NCI-H1105 (cell line): ENCODE results near the gene DACT1.

Source experiments
- DNase-seq: peaks from one replicate; lab custom pipeline; 2025; lab: John Stamatoyannopoulos, UW

The DACT1 gene

GRCh38 chr14:58668848-58669480 lies 31.2 kb downstream of the DACT1 start:
- DNase-seq, result no peak

- DNase-seq, result no peak
Observed at GRCh38 chr14:58669556-58670200, 31.9 kb downstream of the DACT1 start.

GRCh38 chr14:58671024-58671423 lies 33.3 kb downstream of the DACT1 start:
- DNase-seq, result no peak

- no peak for DNase-seq
Observed at GRCh38 chr14:58671436-58671835, 33.7 kb downstream of the DACT1 start.

GRCh38 chr14:58673722-58674121 lies 36.0 kb downstream of the DACT1 start:
- no peak for DNase-seq

- DNase-seq, result no peak
Observed at GRCh38 chr14:58677001-58677400, 39.2 kb downstream of the DACT1 start.

- no peak for DNase-seq
Observed at GRCh38 chr14:58677517-58677916, 39.8 kb downstream of the DACT1 start.

GRCh38 chr14:58677996-58678395 lies 40.2 kb downstream of the DACT1 start:
- no peak for DNase-seq

- DNase-seq, result no peak
Observed at GRCh38 chr14:58680698-58681097, 42.9 kb downstream of the DACT1 start.

GRCh38 chr14:58687232-58687795 lies 49.6 kb downstream of the DACT1 start:
- DNase-seq, result no peak

GRCh38 chr14:58690801-58691516 lies 53.2 kb downstream of the DACT1 start:
- peak; percentile 79 for DNase-seq

- peak; percentile 27 for DNase-seq
Observed at GRCh38 chr14:58693048-58693447, 55.3 kb downstream of the DACT1 start.

GRCh38 chr14:58695514-58695913 lies 57.8 kb downstream of the DACT1 start:
- no peak for DNase-seq

- DNase-seq, result no peak
Observed at GRCh38 chr14:58697266-58697929, 59.6 kb downstream of the DACT1 start.
